HL-60/S4 treated with phorbol 12-myristate 13-acetate at 8.2 ng/mL for 4 days and 3 days (cell line): ENCODE measurements around the gene MXD4.

Experiments used
- in situ Hi-C: fragments of 300-500 bp; cut with MboI; formaldehyde crosslinking; loops from 2 replicates; pipeline ENCODE4 v1.15.0; 2022; ENCODE audit warnings: low sequenced_read_pairs

MXD4 gene

DNA sequence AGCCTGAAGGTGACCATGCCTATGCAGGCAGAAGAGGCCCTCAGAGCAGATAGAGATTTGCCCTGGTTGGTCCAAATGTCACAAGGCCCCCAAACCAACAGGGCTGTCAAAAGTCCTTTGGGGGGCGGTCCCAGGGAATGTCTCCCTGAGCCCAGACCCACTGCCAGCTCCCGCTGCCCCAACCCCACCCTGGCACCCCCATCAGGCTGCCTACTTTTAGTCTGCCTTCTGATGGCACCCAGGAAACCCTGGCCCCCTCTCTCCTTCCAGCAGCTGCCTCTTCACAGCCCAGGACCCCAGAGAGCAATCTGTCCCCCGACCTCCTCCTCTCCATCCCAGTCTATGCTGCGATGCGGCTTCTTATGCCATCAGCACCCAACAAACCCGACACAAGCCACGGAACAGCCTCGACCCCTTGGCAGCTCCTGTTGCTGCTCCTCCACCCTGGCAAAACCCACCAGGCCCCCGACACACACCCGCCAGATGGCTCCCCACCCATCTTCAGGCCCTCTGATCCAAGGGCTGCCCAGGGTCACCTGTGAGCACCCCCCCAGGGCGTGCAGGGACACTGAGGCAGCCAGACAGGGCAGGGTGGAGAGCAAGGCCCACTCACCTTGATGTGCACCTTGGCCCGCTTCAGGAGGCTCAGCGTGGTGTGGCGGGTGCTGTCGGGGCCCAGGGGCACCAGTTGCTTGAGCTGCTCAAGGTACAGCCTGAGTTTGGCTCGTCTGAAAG, 9.9 kb downstream of the MXD4 start:
- in situ Hi-C loops, result no loop called here

GRCh38 chr4:2251073-2251794, 10.7 kb downstream of the MXD4 start:
- in situ Hi-C loops, result no loop called here

DNA sequence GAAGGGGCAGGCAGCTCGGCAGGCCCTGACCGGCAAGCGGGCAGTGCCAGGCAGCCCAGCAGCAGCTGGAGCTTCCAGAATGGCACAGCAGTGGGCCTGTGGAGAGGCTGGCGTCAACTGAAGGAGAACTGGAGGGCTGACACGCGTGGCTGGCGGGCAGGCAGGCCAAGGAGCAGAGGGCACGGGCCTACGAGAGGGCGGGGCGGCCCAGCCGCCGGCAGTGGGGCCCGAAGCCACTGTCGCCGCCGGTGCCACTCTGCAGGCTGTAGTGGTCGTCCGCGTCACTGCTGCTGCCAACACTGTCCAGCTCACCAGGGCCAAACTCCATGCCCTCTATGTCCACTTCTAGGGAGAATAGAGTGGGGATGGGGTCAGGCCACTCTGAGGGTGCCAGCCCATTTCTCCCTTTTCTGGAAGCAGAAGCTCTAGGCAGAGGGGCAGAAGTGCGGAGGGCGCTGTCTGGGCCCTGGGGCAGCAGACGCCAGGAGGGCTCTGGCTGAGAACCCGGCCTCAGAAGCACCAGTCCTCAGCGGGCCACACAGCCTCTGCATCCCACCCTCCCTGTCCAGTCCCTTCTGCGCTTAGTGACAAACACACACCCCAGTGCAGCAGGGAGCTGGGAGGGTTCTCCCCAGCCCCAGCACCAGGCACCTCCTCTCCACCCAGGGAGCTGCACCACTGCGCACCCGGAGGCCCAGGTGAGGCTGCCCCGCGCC, 11.4 kb downstream of the MXD4 start:
- in situ Hi-C loops, result no loop called here

- in situ Hi-C loops, result no loop called here
Observed at GRCh38 chr4:2249526-2250356, 12.2 kb downstream of the MXD4 start.

- in situ Hi-C loops, result no loop called here
Observed at GRCh38 chr4:2248821-2249261, 13.1 kb downstream of the MXD4 start.

GRCh38 chr4:2248044-2248780, 13.7 kb downstream of the MXD4 start:
- in situ Hi-C loops, result no loop called here

DNA sequence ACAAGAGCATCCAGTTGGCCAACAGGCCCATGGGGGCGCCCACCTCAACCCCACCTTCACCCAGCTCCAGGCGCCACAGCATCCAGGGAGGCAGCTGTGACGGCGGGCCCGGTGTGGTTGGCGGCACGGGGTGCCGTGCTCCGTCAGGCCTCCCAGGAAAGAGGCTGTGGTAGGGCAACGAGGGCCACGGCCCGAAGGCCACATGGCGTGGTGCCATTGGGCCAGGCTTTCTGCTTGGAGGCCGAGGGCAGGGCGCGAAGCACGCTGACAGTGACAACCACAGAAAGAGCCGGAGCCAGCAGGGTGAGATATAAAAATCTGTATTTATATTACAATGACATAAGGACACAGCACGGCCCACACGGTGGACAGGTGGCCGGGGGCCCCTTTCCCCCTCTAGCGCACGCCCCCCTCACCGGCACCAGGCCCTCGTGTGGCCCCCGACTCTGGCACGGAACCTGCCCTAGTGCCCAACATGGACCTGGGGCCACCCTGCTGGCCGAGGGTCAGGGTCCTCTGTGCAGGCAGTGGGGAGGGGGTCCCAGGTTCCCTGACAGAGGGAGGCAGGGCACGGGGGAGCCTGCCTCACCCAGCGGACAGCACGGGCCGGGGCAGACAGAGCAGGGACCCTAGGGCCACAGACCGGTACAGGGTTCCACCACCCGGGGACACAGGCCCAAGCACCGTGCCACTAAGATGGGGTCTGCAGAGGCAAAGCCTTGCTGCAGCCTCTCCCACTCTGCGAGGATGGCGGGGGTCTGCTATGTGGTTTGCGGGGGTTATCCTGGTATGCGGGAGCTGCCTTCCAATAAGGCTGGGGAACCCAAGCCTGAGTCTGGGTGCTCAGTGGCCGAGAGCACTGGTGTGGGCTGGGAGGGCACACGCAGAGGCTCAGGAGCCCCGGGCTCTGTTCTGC, 14.5 kb downstream of the MXD4 start:
- in situ Hi-C loops, result no loop called here

DNA sequence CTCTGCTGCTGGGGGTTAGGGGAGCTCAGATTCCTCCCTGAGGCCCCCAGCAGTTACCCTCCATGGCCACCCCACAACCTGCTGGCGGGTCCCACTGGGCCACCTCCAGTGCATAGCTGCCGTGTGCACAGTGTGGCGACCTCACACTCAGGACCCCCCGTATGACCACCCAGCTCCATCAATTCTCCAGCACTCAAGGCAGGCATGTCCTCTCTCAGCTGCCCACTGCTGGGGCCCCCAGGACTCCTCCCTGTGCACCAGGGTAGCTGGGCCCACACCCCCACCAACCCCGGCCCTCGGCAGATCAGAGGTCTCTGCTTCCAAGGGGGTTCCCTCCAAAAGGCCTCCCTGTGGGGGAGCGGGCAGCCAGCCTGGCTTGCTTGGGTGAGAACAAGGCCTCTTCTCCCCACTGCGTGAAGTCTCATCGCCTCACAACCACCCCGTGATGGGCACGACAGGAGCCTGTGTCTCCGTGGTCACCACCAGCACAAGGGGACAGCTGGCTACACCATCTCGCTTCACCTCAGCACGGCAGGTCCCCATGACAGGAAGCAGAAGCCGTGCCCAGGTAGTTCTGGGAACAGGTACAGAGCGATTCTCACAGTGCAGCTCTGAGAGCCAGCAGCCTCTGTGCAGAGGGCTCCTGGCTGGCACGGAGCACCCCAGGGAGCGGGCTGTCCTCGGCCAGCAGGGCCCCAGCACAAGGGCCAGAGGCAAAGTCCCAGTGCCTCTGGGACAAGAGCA, 15.4 kb downstream of the MXD4 start:
- in situ Hi-C loops, result no loop called here

DNA sequence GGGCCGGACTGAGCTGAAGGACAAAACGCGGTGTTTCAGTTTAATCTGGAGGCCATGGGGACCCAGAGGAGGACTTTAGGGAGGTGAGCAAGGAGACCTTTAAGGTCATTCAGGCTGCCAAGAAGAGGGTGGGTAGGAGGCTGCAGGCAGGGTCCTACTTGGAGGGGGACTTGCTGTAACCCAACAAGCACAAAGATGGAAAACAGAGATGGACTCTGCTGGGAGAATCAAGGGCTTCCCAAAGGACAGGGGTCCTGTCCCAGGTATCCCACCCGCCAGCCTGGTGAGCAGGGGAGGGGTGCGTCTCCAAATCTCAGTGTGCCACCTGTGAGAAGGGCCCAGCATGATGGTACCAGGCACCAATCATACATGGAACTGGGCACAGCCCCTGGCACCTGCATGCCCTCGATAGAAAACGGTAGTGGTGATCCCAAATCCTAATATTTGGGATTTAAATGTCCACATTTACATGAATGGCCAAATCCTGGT, 16.1 kb downstream of the MXD4 start:
- in situ Hi-C loops, result no loop called here

DNA sequence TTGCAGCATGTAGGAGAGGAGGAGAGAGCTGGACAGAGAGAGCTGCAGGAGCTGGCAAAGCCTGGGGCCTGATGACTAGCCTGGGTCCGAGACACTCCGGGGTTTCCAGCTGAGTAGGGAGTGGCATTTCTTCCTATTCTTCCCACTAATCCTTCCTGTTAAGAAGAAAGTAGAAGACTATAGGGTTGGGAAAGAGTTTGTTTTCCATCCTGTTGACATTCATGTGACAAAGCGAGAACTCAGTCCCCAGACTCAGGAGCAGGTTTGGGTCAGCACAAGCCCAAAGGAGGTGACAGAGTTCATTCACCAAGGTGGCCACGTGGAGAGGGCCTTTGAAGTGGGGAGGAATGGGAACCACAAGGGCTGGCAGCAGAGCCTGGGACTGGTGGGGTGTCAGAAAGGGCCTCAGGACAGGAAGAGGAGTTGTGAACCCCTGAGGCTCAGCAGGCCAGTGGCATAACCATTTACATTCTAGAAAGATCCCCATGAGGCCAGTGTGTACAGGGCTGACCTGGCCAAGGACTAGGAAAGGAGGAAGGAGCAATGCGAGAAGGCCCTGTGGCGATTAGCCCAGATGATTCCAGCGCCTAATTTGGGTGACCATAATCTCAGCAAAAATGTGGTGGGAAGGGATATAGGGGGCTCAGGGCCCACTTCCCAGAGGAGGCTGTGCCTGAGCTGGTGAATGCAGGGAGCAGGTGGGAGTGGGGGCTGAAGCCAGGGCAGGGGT, 16.7 kb downstream of the MXD4 start:
- in situ Hi-C loops, result no loop called here

DNA sequence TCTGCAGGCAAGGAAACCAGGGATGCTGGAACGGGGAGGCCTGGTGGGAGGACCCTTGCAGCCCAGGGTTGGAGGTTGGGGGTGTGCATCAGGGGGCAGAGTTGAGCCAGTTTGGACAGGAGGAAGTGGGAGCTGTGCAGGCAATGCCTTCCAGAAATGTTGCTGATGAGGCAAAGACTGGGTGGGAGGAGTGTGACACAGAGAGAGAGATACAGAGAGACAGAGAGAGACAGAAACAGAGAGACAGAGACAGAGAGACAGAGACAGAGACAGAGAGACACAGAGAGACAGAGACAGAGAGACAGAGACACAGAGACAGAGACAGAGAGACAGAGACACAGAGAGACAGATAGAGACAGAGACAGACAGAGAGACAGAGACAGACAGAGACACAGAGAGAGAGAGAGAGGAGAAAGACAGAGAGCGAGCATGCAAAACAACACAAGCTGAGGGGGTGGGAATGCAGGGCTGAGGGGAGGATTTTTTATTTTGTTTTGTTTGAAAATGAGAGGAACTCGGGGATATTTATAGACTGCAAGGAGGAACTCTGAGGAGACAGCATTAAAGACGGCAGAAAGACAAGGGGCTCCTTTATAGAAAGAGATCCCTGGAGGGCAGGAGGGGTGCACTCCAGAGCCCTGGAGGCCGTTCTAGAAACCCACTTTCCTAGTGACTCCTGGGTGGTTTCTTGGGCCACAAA, 18.1 kb downstream of the MXD4 start:
- in situ Hi-C loops, result no loop called here

DNA sequence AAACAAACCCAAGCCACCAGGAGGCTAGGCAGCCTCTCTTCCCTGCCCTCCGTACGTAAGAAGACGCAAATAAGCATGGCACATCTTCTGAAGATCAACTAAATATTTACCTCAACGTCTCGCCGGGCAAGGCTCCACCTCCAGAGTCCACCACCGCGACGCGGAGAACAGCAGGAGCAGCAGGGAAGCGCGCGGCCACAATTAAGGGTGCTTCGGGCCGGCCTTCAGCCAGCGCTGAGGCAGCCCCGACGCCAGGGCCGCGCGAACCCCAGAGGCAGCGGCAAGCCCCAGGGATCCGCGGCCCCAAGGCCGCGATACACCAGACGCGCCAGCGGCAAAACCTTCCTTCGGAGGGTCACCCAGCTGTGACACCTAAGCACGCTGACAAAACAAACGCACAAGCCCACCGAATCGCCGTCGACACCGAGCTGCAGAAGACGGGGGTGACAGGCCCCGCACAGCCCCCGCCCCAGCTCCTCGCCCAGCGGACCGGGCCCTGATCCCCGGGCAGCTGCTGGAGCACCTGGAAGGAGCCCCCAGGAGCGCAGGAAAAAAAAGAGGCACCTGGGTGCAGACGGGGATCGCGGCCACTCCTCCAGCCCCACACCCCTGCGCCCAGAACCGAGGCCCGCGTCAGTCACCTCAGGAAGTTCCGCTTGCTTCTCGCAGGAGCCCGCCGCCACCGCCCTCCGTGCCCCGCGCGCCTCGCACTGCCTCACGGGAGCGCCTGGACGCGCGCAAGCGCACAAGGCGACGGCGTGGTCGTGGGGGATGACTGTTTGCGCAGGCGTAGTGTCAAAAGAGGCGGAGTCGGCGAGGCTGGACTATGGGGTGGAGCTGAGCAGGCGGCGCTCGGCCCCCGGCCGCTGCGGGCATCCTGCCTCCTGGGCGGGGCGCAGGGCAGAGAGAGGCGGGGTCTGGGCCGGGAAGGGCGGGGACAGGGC, 20.2 kb downstream of the MXD4 start, which contains the start of the genes HAUS3 and POLN:
HAUS3 (minus strand) TSS at position 712 of the 944 bp plus-strand sequence. CDS start 1,175 bp downstream, outside the sequence.
POLN (minus strand) TSS at position 712 of the 944 bp plus-strand sequence. CDS start 12,890 bp downstream, outside the sequence.
- in situ Hi-C loops, result no loop called here

DNA sequence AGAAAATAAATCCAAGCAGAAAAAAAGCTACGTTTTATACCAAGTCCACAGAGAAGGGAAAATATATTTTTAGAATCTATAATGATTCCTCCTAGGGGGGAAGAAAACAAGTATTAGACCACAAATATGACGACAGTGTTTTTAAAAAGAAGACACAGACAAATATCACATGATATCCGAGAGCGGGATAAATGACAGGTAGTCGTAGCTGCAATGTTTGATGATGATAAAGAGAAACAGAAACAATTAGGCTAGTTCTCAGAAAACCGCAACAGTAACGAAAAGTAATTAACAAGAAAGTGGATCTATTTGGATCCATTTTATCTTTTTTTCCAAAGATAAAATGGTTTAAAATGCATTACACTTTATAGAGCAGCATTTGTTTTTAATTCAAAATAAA, 20.9 kb downstream of the MXD4 start:
- in situ Hi-C loops, result no loop called here

DNA sequence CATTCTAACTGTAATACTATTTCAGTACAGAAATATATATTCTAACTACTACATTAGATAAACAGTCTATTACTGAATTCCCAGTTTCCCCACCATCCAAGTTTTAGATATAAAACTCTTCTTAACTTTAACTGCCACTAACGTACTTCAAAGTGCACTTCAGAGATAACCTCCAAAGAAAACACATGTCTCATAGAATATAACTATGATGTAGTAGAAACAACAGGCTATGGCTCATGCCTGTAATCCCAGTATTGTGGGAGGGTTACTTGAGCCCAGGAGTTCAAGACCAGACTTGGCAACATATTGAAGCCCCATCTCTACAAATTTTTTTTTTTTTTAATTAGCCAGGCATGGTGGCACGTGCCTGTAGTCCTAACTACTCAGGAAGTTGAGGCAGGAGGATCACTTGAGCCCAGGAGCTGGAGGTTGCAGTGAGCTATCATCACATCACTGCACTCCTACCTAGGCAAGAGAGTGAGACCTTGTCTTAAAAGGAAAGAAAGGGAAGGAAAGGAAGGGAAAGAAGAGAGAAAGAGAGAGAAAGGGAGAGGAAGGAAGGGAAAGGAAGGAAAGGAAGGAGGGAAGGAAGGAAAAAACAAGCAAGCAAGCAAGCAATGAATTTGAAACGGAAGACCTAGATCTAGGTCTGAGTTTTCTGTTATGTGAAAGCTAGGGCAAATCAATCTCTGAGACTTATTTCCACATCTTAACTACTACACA, 24.8 kb downstream of the MXD4 start:
- in situ Hi-C loops, result no loop called here

- in situ Hi-C loops, result no loop called here
Observed at GRCh38 chr4:2231082-2231481, 30.8 kb downstream of the MXD4 start.
